Endothelial cell of umbilical vein (primary cell): Measurements from ENCODE around the gene ZMAT3. TPM values are rescaled to one million over a fixed set of nuclear protein-coding genes. Genes with fewer than 3 reads are reported as not detected.

Source experiments
- BruUV-seq: library from RNA; stranded (reverse); fragments of 400-500 nt; replicated peaks from 2 replicates; lab custom pipeline; 2021; lab: Mats Ljungman, UMichigan
- CTCF ChIA-PET: fragments of 300-600, 350-600 bp; sonication (Branson Sonifier 250); formaldehyde crosslinking; loops from one replicate; lab custom pipeline; 2021; ENCODE audit warnings: antibody characterized with exemption, inconsistent platforms; lab: Charles Lee
- POLR2A ChIA-PET: fragments of 300-600, 350-600 bp; sonication (Branson Sonifier 250); formaldehyde crosslinking; loops from one replicate; lab custom pipeline; 2021; ENCODE audit warnings: antibody characterized with exemption, inconsistent platforms; lab: Charles Lee
- DNase-seq: peaks from one replicate; pipeline ENCODE4 v3.0.0-alpha.2; 2011; ENCODE audit warnings: low read depth, low spot score
- FAIRE-seq: peaks from 2 replicates; lab custom pipeline; 2011; peaks lifted over from hg19 to GRCh38; lab: Jason Lieb, UNC
- H2AFZ ChIP-seq: 2 replicates; pipeline ENCODE4 v1.6.0; 2012; ENCODE audit warnings: low read depth, low read length, control low read depth, inconsistent platforms
- H3K27ac ChIP-seq: 2 replicates; pipeline ENCODE4 v1.5.1; 2011; ENCODE audit warnings: low read depth, mild to moderate bottlenecking, control low read depth, low read length, moderate library complexity; ENCODE audit not compliant: insufficient read depth
- H3K27me3 ChIP-seq, 2 experiments: 2 replicates each; pipeline versions ENCODE4 v1.6.0 to v1.6.1; 2011; ENCODE audit warnings: low read length in 2 of 2, mixed read lengths in 1 of 2; ENCODE audit not compliant: control insufficient read depth in 2 of 2, insufficient read depth in 2 of 2
- H3K36me3 ChIP-seq, 2 experiments: 2 replicates in 1 of 2; 3 replicates in 1 of 2; pipeline ENCODE4 v1.5.1; 2011; ENCODE audit warnings: low read length in 2 of 2, mild to moderate bottlenecking in 1 of 2, moderate library complexity in 1 of 2; ENCODE audit not compliant: control insufficient read depth in 2 of 2, insufficient read depth in 2 of 2; ENCODE audit errors: extremely low read depth in 1 of 2
- H3K4me1 ChIP-seq: 3 replicates; pipeline ENCODE4 v1.5.1; 2011; ENCODE audit warnings: mild to moderate bottlenecking, low read length; ENCODE audit not compliant: control insufficient read depth, insufficient read depth; ENCODE audit errors: extremely low read depth
- H3K4me2 ChIP-seq: 2 replicates; pipeline ENCODE4 v1.6.1; 2011; ENCODE audit warnings: low read length, control low read depth, mixed read lengths; ENCODE audit not compliant: insufficient read depth
- H3K4me3 ChIP-seq, 3 experiments: fragments of 200-600 bp in 1 of 3; sonication (generic), shearing (Covaris generic) in 1 of 3; replicated peaks in 1 of 3; 2 replicates each; pipeline ENCODE4 v1.5.1; 2011 to 2016; ENCODE audit warnings: control low read depth in 3 of 3, low read length in 3 of 3, mild to moderate bottlenecking in 2 of 3, inconsistent platforms in 1 of 3, low read depth in 1 of 3, moderate library complexity in 1 of 3; ENCODE audit not compliant: insufficient read depth in 1 of 3
- H3K79me2 ChIP-seq: 2 replicates; pipeline ENCODE4 v1.6.0; 2012; ENCODE audit warnings: low read length, inconsistent platforms; ENCODE audit not compliant: control insufficient read depth, insufficient read depth
- H3K9ac ChIP-seq: replicated peaks from 2 replicates; pipeline ENCODE3; 2011; ENCODE audit warnings: low read length, control low read depth; ENCODE audit not compliant: insufficient read depth; ENCODE audit errors: extremely low read depth
- H3K9me1 ChIP-seq: replicated peaks from 3 replicates; pipeline ENCODE4 v1.6.0; 2011; ENCODE audit warnings: mild to moderate bottlenecking, low read length; ENCODE audit not compliant: control insufficient read depth, insufficient read depth; ENCODE audit errors: extremely low read depth
- H3K9me3 ChIP-seq: replicated peaks from 2 replicates; pipeline ENCODE4 v1.5.1; 2012; ENCODE audit warnings: low read length, inconsistent platforms; ENCODE audit not compliant: control insufficient read depth, insufficient read depth
- H4K20me1 ChIP-seq: replicated peaks from 2 replicates; pipeline ENCODE3; 2011; ENCODE audit warnings: mild to moderate bottlenecking, low read length; ENCODE audit not compliant: control insufficient read depth, insufficient read depth; ENCODE audit errors: extremely low read depth
- CTCF ChIP-seq, 2 donors: IDR thresholded peaks; 1 replicate in 1 of 2; 2 replicates in 1 of 2; pipeline ENCODE4 v1.5.1; 2011; ENCODE audit warnings: low read length in 2 of 2, mild to moderate bottlenecking in 2 of 2, moderate library complexity in 2 of 2, control low read depth in 1 of 2, inconsistent platforms in 1 of 2, low read depth in 1 of 2; ENCODE audit not compliant: insufficient read depth in 1 of 2; ENCODE audit errors: extremely low read depth in 1 of 2
- FOS ChIP-seq: IDR thresholded peaks from 2 replicates; pipeline ENCODE4 v1.6.1; 2011; ENCODE audit warnings: mild to moderate bottlenecking, low read length, moderate library complexity, borderline replicate concordance; ENCODE audit not compliant: insufficient read depth
- GATA2 ChIP-seq: IDR thresholded peaks from 2 replicates; pipeline ENCODE4 v1.7.0; 2011; ENCODE audit warnings: low read depth, mild to moderate bottlenecking, moderate library complexity, mixed read lengths, low read length; ENCODE audit not compliant: insufficient read length, insufficient read depth
- JUN ChIP-seq: IDR thresholded peaks from 2 replicates; pipeline ENCODE4 v1.6.1; 2011; ENCODE audit warnings: borderline replicate concordance, low read depth; ENCODE audit not compliant: insufficient read length, insufficient read depth
- MAX ChIP-seq: IDR thresholded peaks from 2 replicates; pipeline ENCODE4 v1.6.1; 2011; ENCODE audit not compliant: insufficient read depth, insufficient read length
- MYC ChIP-seq: IDR thresholded peaks from one replicate; pipeline ENCODE4 v1.6.1; 2011; ENCODE audit warnings: mild to moderate bottlenecking, low read depth, low read length
- POLR2A ChIP-seq: IDR thresholded peaks from 2 replicates; pipeline ENCODE4 v1.6.1; 2012; ENCODE audit warnings: low read depth, mild to moderate bottlenecking, control low read depth, low read length
- POLR2AphosphoS5 ChIP-seq: IDR thresholded peaks from 2 replicates; pipeline ENCODE4 v1.6.1; 2012; ENCODE audit warnings: low read depth, mild to moderate bottlenecking, control low read depth, low read length, moderate library complexity; ENCODE audit not compliant: insufficient read depth
- dilution Hi-C: fragments of 300-500 bp; cut with MboI; formaldehyde crosslinking; loops from one replicate; pipeline ENCODE4 v1.15.0; 2019; ENCODE audit warnings: low sequenced_read_pairs; ENCODE audit not compliant: extremely low pct_ligation_motif_present
- intact Hi-C: fragments of 100-400 bp; cut with micrococcal nuclease; formaldehyde crosslinking; loops from one replicate; pipeline ENCODE4 v1.10.0; 2022
- polyA plus RNA-seq, 4 experiments: library from polyadenylated mRNA; depleted of rRNA in 3 of 4; stranded (reverse) in 3 of 4; unstranded in 1 of 4; fragments of >200 nt; gene quantifications; 2 replicates each; pipeline versions ENCODE4 v1.2.1 to v1.2.3, GENCODE V29; 2011 to 2012; ENCODE audit warnings: missing spikeins in 1 of 4
- total RNA-seq: library from RNA; stranded (reverse); gene quantifications from 2 replicates; pipeline ENCODE4 v1.2.3, GENCODE V29; 2021

The ZMAT3 gene
- total and polyA plus RNA-seq, 2 donors (not counting 3 experiments of a cell fraction or from before 2014, with no cell fraction given) = 13.2 to 33.1 TPM

DNA sequence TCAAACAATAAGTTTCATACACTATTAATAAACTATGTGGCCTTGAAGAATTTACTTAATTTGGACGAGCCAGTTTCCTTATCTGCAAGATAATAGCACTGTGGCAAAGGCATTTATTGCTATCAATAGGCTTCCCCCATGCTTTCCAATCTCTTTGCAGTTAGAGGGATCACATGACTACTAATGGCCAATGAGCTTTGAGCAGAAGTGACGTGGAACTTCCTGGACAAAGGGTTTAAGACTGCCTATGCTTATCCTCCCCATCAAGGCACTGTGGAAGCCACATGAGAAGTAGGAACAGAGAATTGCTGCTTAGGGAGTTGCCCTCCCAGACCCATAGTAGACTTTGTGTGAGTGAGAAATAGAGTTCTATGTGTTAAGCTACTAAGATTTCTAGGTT, 16.7 kb upstream of the ZMAT3 start:
- ChIA-PET POLR2A (no interaction called here), CTCF (interaction anchor here (0.8 to 1.1 kb wide), 5 partner anchors 12 to 228 kb away, joined by 3 to 7 read pairs (median 3); no protein-coding TSS in a partner anchor)
- Histone ChIP-seq H3K79me2 (no peaks in the 10 kb centered on the region), H2AFZ (peak overlapping the region; percentile 45), H3K36me3 (no peaks in the 10 kb centered on the region), H3K4me1 (no peaks in the 10 kb centered on the region), H3K9me3 (no peaks in the 10 kb centered on the region), H3K4me2 (no peak overlapping the region), H3K27me3 (no peaks in the 10 kb centered on the region), H4K20me1 (no peaks in the 10 kb centered on the region), H3K27ac (no peak overlapping the region), H3K9ac (no peak overlapping the region), H3K9me1 (no peaks in the 10 kb centered on the region), H3K4me3 (no peak overlapping the region)
- dilution Hi-C loops (no loop called here), intact Hi-C loops (no loop called here)
- no peak for DNase-seq
- no peak for TF ChIP-seq POLR2AphosphoS5
- no peak for FAIRE-seq
- BruUV-seq = no TSS peak

GRCh38 chr3:179083977-179084376, 12.4 kb upstream of the ZMAT3 start:
- ChIA-PET CTCF (interaction anchor here (0.7 kb wide), 1 partner anchor 191 kb away, joined by 5 read pairs; no protein-coding TSS in a partner anchor), POLR2A (no interaction called here)
- H3K4me3 ChIP-seq = no peak overlapping the region
- H3K27me3 ChIP-seq = peaks cover 0 to 5% of the 10 kb centered on the region in 2 experiments
- H3K4me2 ChIP-seq = no peak overlapping the region
- TF ChIP-seq JUN (no peak), CTCF (IDR thresholded peaks at IDR 0.05; ENCODE audit: extremely low read depth in 1 of 2, insufficient read depth in 1 of 2, low read depth in 1 of 2, low read length in 2 of 2) (no peak), POLR2AphosphoS5 (no peak), MAX (no peak), MYC (no peak), GATA2 (no peak), POLR2A (no peak), FOS (no peak)
- no peak overlapping the region for H3K27ac ChIP-seq
- no peak overlapping the region for H2AFZ ChIP-seq
- H3K4me1 ChIP-seq = no peaks in the 10 kb centered on the region
- FAIRE-seq = no peak
- H3K9me3 ChIP-seq = no peaks in the 10 kb centered on the region
- no peaks in the 10 kb centered on the region for H3K9me1 ChIP-seq
- DNase-seq = no peak
- no peak overlapping the region for H3K9ac ChIP-seq
- dilution Hi-C loops = no loop called here
- no peaks in the 10 kb centered on the region for H4K20me1 ChIP-seq
- H3K36me3 ChIP-seq = no peaks in the 10 kb centered on the region
- H3K79me2 ChIP-seq = no peaks in the 10 kb centered on the region
- BruUV-seq = no TSS peak
- intact Hi-C loops = no loop called here
